Stomach (tissue), 9 donors: Measurements from ENCODE around the gene UGP2. TPM values are rescaled to one million over a fixed set of nuclear protein-coding genes. Genes with fewer than 3 reads are reported as not detected.

Experiments
- DNase-seq, 2 donors: peaks; one replicate each; pipeline versions ENCODE4 v3.0.0 to v3.0.0-alpha.2; 2013 to 2019
- H3K27ac ChIP-seq, 5 donors: fragments of 200-600 bp in 4 of 5; sonication (generic) in 4 of 5; one replicate each; pipeline ENCODE4 v1.5.1; 2013 to 2019; ENCODE audit warnings: mild to moderate bottlenecking in 1 of 5, moderate library complexity in 1 of 5
- H3K27me3 ChIP-seq, 3 donors: fragments of 200-600 bp; sonication (generic); one replicate each; pipeline ENCODE4 v1.5.1; 2017 to 2019; ENCODE audit warnings: mixed run types in 1 of 3
- H3K36me3 ChIP-seq, 4 donors: fragments of 200-600 bp; sonication (generic); 1 replicate in 3 of 4; 2 replicates in 1 of 4; pipeline ENCODE4 v1.5.1; 2016 to 2019
- H3K4me1 ChIP-seq, 4 donors: fragments of 200-600 bp; sonication (generic); one replicate each; pipeline ENCODE4 v1.5.1; 2016 to 2019
- H3K4me3 ChIP-seq, 4 donors: fragments of 200-600 bp; sonication (generic) in 3 of 4; one replicate each; pipeline ENCODE4 v1.5.1; 2016 to 2019; ENCODE audit warnings: mild to moderate bottlenecking in 1 of 4
- H3K9me3 ChIP-seq, 4 donors: fragments of 200-600 bp; sonication (generic); one replicate each; pipeline ENCODE4 v1.5.1; 2016 to 2019
- CTCF ChIP-seq, 7 experiments: fragments of 450-650 bp in 4 of 7; fragments of 200-600 bp in 3 of 7; sonication (generic) in 3 of 7; IDR thresholded peaks; one replicate each; pipeline ENCODE4 v1.5.1; 2016 to 2019; ENCODE audit warnings: antibody characterized with exemption in 7 of 7, control low read depth in 2 of 7, mild to moderate bottlenecking in 1 of 7
- EP300 ChIP-seq: sonication (generic); formaldehyde crosslinking; IDR thresholded peaks from one replicate; pipeline ENCODE4 v1.6.1; 2017; ENCODE audit warnings: antibody characterized with exemption
- POLR2A ChIP-seq, 4 donors: fragments of 450-650 bp; IDR thresholded peaks; one replicate each; pipeline ENCODE4 v1.6.1; 2016; ENCODE audit warnings: antibody characterized with exemption in 4 of 4, control low read depth in 2 of 4, mild to moderate bottlenecking in 1 of 4, moderate library complexity in 1 of 4
- POLR2AphosphoS5 ChIP-seq, 3 donors: sonication (generic); formaldehyde crosslinking; IDR thresholded peaks; one replicate each; pipeline ENCODE4 v1.6.1; 2016; ENCODE audit warnings: antibody characterized with exemption in 3 of 3
- WGBS, 5 donors: extraction: QIAGEN DNeasy Blood & Tissue Kit in 3 of 5; methylation state at CpG; one replicate each; pipeline versions ENCODE4 v1.1.5 to v1.1.7; 2013 to 2018; 5-methylcytosine and 5-hydroxymethylcytosine counted together
- intact Hi-C: fragments of 100-400 bp; cut with DNase I; formaldehyde crosslinking; loops from one replicate; pipeline ENCODE4 v1.15.1; 2023; ENCODE audit warnings: low total_unique reads
- polyA plus RNA-seq, 3 donors: library from polyadenylated mRNA; stranded (reverse); fragments of 200-250 nt; gene quantifications; one replicate each; pipeline ENCODE4 v1.2.3, GENCODE V29; 2013
- total RNA-seq, 5 donors: library from RNA; depleted of rRNA; stranded (reverse); fragments of >200 nt; gene quantifications; one replicate each; pipeline versions ENCODE4 v1.1.0 to v1.2.3, GENCODE V29; 2014 to 2016
- donor health status: healthy with polysubstance abuse.
- donor health status: Bipolar disorder and iron deficiency.
- donor health status: healthy.

UGP2 gene
- total and polyA plus RNA-seq, 8 donors: 38.5 to 135 (median 93.7) TPM

- DNase-seq: no peak
- peaks cover 0 to 4% (median 0%) of the 10 kb centered on the region in 4 donors for H3K4me1 ChIP-seq
- no peaks in the 10 kb centered on the region for H3K27me3 ChIP-seq
- no peak overlapping the region for H3K4me3 ChIP-seq
- H3K9me3 ChIP-seq: no peaks in the 10 kb centered on the region
- intact Hi-C loops: no loop called here
- H3K27ac ChIP-seq: no peak overlapping the region
- no peak for TF ChIP-seq POLR2AphosphoS5 (IDR thresholded peaks at IDR 0.05)
- TF ChIP-seq EP300: no peak
- no peak for TF ChIP-seq CTCF (IDR thresholded peaks at IDR 0.05)
- TF ChIP-seq POLR2A (IDR thresholded peaks at IDR 0.05): no peak
- no peaks in the 10 kb centered on the region for H3K36me3 ChIP-seq
Measured at GRCh38 chr2:63827749-63828148, 13.9 kb upstream of the UGP2 start.

- H3K4me3 ChIP-seq: no peak overlapping the region
- TF ChIP-seq CTCF (IDR thresholded peaks at IDR 0.05) (no peak), EP300 (no peak), POLR2AphosphoS5 (IDR thresholded peaks at IDR 0.05) (no peak), POLR2A (IDR thresholded peaks at IDR 0.05) (no peak)
- no peaks in the 10 kb centered on the region for H3K9me3 ChIP-seq
- 62 to 79% (median 69%) methylated on average over 1 of the region's 1 CpG for WGBS, 5 donors
- no peaks in the 10 kb centered on the region for H3K27me3 ChIP-seq
- H3K36me3 ChIP-seq: no peaks in the 10 kb centered on the region
- intact Hi-C loops: no loop called here
- no peak overlapping the region for H3K27ac ChIP-seq
- peaks cover 0 to 4% (median 0%) of the 10 kb centered on the region in 4 donors for H3K4me1 ChIP-seq
- no peak for DNase-seq
Measured at GRCh38 chr2:63831176-63831575, 10.5 kb upstream of the UGP2 start.

GRCh38 chr2:63834401-63834800, 7.3 kb upstream of the UGP2 start:
- Histone ChIP-seq H3K4me1 (peaks cover 0 to 10% (median 0%) of the 10 kb centered on the region in 4 donors), H3K27me3 (no peaks in the 10 kb centered on the region), H3K9me3 (no peaks in the 10 kb centered on the region), H3K27ac (no peak overlapping the region), H3K4me3 (no peak overlapping the region), H3K36me3 (no peaks in the 10 kb centered on the region)
- WGBS, 5 donors: 87 to 98% (median 95%) methylated on average over 2 of the region's 2 CpGs
- TF ChIP-seq POLR2A (IDR thresholded peaks at IDR 0.05) (no peak), POLR2AphosphoS5 (IDR thresholded peaks at IDR 0.05) (no peak), CTCF (IDR thresholded peaks at IDR 0.05) (no peak)
- intact Hi-C loops: no loop called here
- DNase-seq: no peak

GRCh38 chr2:63837036-63837594, 4.6 kb upstream of the UGP2 start:
- intact Hi-C loops: no loop called here
- Histone ChIP-seq H3K4me3 (no peak overlapping the region), H3K9me3 (no peaks in the 10 kb centered on the region), H3K27ac (no peak overlapping the region), H3K4me1 (peaks cover 0 to 19% (median 6%) of the 10 kb centered on the region in 4 donors), H3K36me3 (no peaks in the 10 kb centered on the region), H3K27me3 (no peaks in the 10 kb centered on the region)
- 62 to 77% (median 65%) methylated on average over 2 of the region's 2 CpGs for WGBS, 5 donors
- TF ChIP-seq POLR2A (IDR thresholded peaks at IDR 0.05) (no peak), EP300 (no peak), CTCF (IDR thresholded peaks at IDR 0.05) (no peak), POLR2AphosphoS5 (IDR thresholded peaks at IDR 0.05) (no peak)
- no peak for DNase-seq
